D721Med (cell line): ENCODE results near the gene MCM5.

Experiments
- DNase-seq: peaks from one replicate; pipeline ENCODE4 v3.0.0; 2011; ENCODE audit warnings: low spot score; ENCODE audit not compliant: insufficient read length
- FAIRE-seq: peaks from 2 replicates; lab custom pipeline; 2011; peaks lifted over from hg19 to GRCh38; lab: Jason Lieb, UNC
- TF ChIP-seq, protein P1 (sequence below): IDR thresholded peaks from 2 replicates; pipeline ENCODE4 v1.5.1; 2012; ENCODE audit warnings: mild to moderate bottlenecking, control low read depth; ENCODE audit not compliant: insufficient read depth; ENCODE audit errors: missing control alignments

The MCM5 gene

DNA sequence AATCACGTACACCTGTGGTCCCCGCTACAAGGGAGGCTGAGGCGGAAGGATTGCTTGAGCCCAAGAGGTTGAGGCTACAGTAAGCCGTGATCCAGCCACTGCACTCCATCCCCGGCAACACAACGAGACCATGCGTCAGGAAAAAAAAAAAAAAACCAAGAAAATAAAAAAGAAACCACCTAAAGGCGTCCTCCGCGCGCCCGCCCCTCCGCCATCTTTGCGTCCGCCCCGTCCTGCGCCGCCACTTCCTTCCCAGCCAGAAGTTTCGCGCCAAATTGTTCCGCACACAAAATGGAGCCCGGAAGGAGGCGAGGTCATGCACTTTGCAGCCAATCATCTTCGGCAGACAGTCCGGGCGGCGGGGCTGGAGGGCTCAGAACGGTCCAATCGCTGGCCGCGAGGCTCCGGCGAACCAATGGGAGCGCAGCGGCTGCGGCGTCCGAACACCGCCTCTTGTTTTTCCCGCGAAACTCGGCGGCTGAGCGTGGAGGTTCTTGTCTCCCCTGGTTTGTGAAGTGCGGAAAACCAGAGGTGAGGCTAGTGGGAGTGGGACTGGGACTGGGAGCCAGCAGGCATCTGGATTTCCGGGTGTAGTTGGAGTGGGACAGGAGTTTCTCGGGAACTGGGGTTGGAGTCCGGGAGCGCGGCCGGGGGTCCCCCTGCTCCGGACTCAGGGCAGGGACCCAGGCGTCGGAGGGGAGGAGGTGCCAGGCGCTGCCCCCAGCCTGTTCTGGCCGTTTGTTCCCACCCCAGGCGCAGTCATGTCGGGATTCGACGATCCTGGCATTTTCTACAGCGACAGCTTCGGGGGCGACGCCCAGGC lies at the start of gene MCM5:
Gene MCM5, plus strand, starts transcription at position 463 of the 823 bp plus-strand sequence. Its CDS starts 299 bp downstream, at position 762.
- FAIRE-seq (no peak), DNase-seq (peak; percentile 76)
- TF ChIP-seq, protein P1, sequence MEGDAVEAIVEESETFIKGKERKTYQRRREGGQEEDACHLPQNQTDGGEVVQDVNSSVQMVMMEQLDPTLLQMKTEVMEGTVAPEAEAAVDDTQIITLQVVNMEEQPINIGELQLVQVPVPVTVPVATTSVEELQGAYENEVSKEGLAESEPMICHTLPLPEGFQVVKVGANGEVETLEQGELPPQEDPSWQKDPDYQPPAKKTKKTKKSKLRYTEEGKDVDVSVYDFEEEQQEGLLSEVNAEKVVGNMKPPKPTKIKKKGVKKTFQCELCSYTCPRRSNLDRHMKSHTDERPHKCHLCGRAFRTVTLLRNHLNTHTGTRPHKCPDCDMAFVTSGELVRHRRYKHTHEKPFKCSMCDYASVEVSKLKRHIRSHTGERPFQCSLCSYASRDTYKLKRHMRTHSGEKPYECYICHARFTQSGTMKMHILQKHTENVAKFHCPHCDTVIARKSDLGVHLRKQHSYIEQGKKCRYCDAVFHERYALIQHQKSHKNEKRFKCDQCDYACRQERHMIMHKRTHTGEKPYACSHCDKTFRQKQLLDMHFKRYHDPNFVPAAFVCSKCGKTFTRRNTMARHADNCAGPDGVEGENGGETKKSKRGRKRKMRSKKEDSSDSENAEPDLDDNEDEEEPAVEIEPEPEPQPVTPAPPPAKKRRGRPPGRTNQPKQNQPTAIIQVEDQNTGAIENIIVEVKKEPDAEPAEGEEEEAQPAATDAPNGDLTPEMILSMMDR: no peak

DNA sequence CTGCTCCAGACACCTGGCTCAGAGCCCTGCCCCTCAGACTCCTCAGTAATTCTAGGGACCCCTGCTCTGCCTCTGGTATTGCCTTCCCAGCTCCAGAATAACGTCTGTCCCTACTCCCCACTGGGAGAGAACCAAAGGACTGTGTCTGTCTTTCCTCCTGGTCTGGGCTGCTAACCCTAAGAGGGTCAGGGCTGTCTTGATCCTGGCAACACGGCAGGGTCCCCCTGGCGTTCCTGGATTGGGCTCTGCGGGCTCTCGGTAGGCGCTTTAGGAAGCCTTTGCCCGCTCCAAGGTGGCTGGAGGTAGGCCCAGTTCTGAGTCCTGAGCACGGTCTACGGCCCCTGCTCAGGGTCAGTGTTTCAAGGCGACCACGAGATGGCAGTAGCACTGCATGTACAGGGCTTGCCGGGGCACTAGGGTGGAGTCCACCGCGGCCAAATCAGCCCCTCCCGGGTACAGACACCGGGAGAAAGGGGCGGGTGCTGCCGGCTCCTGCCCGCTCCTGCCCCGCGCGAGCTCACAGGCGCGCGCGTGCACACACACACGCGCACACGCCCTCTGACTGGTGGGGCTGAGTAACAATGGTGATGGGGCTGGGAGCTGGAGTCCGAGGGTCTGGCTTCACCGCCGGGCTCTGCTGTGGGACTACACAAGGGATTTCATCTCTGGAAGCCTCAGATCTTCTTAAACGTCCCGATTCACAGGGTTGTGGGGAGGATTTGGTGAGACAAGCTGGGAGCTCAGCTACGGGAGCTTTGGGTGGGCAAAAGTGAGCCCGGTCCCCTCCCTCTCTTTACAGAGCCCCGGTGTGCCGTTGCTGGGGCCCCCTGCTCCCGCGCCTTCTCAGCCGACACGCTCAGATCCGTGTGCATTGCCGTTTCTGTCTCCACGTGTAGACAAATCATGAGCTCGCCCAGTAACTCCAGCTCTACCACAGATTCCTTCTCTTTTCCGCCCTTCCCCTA lies 49.1 kb upstream of the MCM5 start:
- FAIRE-seq (no peak), DNase-seq (peak; percentile 57)
- TF ChIP-seq, protein P1: peak; percentile 82

DNA sequence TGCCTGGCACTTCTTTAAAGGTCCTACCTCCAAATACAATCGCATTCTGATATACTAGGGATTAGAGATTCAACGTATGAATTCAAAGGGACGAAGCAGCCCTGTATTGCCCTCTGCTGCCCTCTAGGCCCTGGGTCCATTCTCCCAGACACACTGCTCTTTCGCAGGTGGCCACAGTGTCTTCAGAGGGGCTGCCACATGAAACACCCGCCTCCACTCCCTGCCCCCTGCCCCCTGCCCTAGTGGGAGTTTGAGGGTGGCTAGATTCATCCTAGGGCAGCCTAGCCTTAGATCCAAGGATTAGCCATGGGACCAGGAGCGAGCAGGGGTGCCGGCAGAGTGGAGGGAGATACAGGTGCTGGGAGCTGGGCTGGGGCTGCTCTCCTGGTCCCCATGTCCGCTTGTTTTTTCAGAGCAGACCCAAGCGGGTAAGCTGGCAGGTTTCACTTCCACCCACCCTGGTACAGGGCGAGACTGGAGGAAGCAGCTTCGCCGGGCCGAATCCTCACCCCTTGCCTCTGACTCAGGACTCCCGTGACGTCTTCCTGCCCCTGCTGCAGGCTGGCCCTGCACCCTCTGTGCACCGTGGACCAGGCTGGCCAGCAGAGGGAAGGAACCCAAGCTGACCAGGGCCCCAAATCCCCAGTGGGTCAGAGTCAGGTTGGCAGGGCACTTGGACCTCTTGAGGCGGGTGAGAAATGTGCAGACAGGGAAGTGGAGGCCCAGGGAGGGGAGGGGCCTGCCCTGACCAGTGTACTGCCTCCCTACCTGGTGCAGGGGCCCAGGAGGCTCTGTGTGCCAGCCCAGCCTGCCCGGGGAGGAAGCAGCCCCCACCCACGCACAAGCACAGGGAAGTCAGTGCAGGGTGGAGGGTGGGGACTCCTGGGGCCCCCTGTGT lies 47.5 kb upstream of the MCM5 start:
- no peak for FAIRE-seq
- TF ChIP-seq, protein P1: peak; percentile 16
- no peak for DNase-seq

DNA sequence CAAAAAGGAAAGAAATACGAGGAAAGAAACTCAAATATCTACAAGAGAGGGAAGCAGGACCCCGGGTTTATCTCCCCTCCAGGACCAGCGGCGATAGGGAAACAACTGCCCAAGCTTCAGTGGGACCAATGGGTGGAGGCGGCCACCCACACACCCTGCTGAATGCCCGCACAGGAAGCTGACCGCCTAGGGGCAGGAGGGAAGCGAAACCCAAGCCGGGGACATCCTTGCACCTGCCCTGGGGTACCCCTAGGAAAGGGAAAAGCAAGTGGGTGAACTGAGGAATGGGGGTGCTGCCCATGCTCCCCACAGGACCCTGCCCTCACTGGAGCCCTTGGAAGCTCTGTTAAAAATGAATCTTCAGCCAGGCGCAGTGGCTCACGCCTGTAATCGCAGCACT lies 46.6 kb upstream of the MCM5 start:
- FAIRE-seq (no peak), DNase-seq (no peak)
- TF ChIP-seq, protein P1: no peak

DNA sequence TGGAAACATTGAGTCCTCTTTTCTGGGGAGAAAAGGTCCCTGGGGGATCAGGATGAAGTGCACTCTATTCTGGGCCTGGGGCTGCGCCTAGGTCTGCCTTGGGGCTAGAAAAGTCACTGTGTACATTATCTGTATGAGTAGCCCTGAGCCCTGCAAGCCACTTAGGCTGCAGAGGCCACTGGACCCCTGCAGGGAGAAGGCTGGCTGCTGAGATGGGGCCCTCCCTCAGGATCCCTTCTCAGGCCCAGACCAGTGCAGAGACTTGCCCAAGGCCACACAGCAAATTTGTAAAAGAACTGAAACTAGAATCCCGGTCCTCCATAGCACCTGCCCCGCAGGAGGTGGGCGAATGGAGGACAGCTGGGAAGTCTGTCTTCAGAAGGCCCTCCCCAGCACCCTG lies 45.9 kb upstream of the MCM5 start:
- FAIRE-seq (no peak), DNase-seq (no peak)
- TF ChIP-seq, protein P1: no peak

DNA sequence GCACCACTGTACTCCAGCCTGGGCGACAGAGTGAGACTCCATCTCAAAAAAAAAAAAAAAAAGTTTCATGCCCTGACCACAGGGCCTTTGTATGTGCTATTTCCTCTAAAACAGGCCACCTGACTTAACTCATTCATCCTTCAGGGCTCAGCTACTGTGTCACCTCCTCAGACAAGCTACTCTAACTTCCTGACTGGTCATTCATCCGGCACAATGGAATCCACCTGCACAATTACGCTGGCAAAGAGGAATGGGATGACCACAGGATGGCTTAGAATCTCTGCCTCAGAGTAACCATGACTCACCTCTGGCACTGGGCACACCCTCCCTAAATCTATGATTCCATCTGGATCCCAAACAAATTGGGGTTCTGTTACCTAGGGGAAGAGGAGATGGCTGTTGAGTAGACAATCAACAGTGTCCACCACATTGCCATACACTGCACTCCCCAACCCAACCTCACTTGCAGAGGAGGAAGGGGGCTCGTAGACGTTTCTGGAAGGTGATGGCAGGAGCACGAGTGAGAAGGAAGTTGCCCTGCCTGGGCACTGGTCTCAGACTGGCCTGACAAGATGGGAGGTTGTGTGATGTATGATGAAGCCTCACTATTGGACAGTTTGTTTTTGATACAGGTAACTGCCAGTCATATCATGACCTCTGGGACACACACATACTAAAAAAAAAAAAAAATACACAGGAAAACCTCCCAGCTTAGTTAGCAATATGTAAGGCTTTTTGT lies 41.9 kb upstream of the MCM5 start:
- TF ChIP-seq, protein P1: no peak
- DNase-seq (no peak), FAIRE-seq (no peak)
